ENCODE data around the gene HOXC12. TPM values are rescaled to one million over a fixed set of nuclear protein-coding genes. Genes with fewer than 3 reads are reported as not detected.

HOXC12 gene
- not detected in 2 replicates for total RNA-seq

DNA sequence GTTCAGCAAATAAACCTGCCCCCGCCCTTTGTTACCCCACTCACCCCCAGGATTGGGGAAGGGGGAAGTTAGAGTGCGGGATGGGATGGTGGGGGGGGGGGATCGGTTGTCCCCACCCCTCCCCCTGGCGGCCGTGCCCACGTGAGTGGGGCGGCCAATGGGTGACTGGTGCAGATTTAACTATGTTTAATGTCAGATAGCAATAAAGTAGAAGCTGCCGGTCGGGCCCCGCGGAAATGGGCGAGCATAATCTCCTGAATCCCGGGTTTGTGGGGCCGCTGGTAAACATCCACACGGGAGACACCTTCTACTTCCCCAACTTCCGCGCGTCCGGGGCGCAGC is at the start of gene HOXC12:
Gene HOXC12 (plus strand): TSS at position 210 of the 342 bp plus-strand sequence. CDS start 27 bp downstream, at position 237.

DNA sequence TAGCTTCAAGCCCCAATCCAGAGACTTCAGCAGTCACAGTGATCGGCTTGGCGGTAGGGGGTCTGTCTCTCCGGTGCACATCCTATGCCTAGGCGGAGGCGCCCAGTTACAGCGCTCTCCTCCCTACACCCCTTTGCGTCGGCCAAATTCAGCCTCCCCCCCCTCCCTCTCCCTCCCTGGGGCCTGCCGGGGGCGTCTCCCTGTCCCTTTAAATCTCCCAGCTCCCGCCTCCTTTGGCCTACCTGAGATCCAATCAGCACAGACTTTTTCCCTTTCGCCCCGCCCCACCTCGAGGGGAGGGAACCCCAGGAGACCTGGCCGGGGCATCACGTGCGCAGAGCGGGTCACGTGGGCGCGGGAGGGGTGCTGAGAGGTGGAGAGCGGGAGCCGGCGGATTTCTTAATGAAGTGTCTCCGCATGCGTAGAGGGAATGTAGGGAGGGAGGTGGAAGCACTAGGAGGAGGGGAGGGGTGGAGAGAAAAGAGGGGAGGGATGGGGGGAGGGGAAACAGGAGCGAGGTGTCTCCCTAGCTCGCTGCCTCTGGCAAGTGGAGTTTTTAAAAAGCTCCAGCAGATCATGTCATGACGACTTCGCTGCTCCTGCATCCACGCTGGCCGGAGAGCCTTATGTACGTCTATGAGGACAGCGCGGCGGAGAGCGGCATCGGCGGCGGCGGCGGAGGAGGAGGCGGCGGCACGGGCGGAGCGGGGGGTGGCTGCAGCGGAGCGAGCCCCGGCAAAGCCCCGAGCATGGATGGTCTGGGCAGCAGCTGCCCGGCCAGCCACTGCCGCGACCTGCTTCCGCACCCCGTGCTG is 16.2 kb upstream of the HOXC12 start, which contains the start of gene HOXC13:
Gene HOXC13 (plus strand): TSS at position 506 of the 815 bp plus-strand sequence. CDS start 76 bp downstream, at position 582.

DNA sequence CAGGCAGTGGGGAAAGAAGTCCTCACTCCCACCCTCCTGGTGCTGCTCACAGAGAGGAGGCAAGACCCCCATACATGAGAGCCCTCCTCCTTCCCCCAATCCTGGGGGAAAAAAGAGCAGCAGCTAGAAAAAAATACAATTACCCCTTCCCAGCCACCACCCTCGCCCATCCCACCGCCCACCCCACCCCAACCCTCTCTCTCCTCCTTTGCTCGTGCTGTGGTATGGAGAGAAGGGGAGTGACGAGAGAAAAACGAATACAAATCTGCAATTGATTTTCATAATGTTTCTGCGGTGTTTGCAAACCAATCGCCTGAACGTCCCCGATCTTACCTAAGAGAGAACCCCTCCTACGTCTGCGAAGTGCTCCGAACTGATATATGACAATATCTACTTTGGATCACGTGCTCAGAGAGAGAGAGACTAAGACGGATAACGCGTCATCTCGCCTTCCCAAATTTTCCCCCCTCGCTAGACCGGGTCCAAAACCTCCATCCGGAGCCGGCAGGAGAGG is 18.1 kb downstream of the HOXC12 start, which contains the start of gene HOXC11:
Gene HOXC11 (plus strand): TSS at position 405 of the 514 bp plus-strand sequence. CDS start 116 bp downstream, outside the sequence.

GRCh38 chr12:53974084-53975063 is 19.7 kb downstream of the HOXC12 start, which contains the start of gene HOTAIR:
HOTAIR (minus strand) TSS chr12:53974954.

DNA sequence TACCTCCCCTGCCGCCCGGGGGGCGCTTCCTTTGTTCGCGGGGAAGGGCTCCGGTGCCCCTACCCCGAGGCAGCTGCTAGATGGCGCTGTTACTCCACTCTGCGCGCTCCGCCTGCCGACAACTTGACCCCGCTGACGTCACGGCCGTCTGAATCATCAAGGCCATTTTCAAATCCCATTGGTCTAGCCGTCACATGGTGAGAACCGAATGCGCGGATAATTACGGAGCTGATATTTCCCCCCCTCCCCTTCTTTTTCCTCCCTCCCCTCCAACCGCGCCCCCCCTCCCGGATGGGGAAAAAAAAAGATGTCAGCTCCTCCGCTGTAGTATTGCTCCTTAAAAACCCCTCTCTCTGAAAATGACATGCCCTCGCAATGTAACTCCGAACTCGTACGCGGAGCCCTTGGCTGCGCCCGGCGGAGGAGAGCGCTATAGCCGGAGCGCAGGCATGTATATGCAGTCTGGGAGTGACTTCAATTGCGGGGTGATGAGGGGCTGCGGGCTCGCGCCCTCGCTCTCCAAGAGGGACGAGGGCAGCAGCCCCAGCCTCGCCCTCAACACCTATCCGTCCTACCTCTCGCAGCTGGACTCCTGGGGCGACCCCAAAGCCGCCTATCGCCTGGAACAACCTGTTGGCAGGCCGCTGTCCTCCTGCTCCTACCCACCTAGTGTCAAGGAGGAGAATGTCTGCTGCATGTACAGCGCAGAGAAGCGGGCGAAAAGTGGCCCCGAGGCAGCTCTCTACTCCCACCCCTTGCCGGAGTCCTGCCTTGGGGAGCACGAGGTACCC is 30.4 kb downstream of the HOXC12 start, which contains the start of gene HOXC10:
Gene HOXC10 (plus strand): TSS at position 246 of the 791 bp plus-strand sequence. CDS start 114 bp downstream, at position 360.

DNA sequence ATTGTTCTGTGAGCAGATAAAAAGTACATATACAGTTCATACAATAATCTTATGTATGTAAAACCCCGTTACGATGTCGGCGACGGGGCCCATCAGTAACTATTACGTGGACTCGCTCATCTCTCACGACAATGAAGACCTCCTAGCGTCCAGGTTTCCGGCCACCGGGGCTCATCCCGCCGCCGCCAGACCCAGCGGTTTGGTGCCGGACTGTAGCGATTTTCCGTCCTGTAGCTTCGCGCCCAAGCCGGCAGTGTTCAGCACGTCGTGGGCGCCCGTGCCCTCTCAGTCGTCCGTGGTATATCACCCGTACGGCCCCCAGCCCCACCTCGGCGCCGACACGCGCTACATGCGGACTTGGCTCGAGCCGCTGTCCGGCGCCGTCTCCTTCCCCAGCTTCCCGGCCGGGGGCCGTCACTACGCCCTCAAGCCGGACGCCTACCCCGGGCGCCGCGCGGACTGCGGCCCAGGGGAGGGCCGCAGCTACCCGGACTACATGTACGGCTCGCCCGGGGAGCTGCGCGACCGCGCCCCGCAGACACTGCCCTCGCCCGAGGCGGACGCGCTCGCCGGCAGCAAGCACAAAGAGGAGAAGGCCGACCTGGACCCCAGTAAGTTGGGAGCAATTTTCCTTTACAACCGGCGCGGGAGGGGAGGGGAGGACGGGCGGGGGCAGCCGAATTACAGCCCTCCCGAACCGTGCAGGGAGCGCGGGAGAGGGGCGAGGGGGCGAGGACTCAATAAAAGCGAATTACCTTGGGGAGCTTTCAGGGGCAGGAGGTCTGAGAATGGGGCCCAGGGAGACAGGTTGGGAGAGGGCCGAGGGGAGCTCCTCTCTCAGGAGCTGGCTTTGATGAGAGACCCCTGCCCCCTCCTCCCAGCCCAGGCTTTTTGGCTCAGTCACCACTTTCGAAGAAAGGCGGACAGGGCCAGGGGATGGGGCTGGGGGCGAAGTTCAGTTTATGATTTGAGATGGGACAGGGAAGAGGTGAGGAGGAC is 45.7 kb downstream of the HOXC12 start, which contains the start of gene HOXC9:
Gene HOXC9 (plus strand): TSS at position 46 of the 999 bp plus-strand sequence. CDS start 28 bp downstream, at position 74.

Other genes with a start within 250 kb of the HOXC12 start
- 105 and 211 TPM in 2 replicates for gene CALCOCO1, start 227.5 kb upstream of the HOXC12 start, total RNA-seq
- not detected in 2 replicates for gene CISTR, start 202.9 kb upstream of the HOXC12 start, total RNA-seq
- gene HOXC13, start 16.1 kb upstream of the HOXC12 start, total RNA-seq: not detected in 2 replicates
- gene HOXC11, start 18.2 kb downstream of the HOXC12 start, total RNA-seq: not detected in 2 replicates
- gene HOTAIR, start 20.1 kb downstream of the HOXC12 start, total RNA-seq: not detected in 2 replicates
- not detected in 2 replicates for gene HOXC10, start 30.2 kb downstream of the HOXC12 start, total RNA-seq
- 0.15 and 0.33 TPM in 2 replicates for gene HOXC9, start 45.3 kb downstream of the HOXC12 start, total RNA-seq
- 0.33 TPM in 1 of 2 replicates, not detected in the other for gene HOXC8, start 54.1 kb downstream of the HOXC12 start, total RNA-seq
- gene HOXC6, start 73.5 kb downstream of the HOXC12 start, total RNA-seq: under 0.01 TPM in 2 replicates
- gene HOXC5, start 78.1 kb downstream of the HOXC12 start, total RNA-seq: 0.33 TPM in 1 of 2 replicates, not detected in the other
- 0.15 and 0.17 TPM in 2 replicates for gene HOXC4, start 98.9 kb downstream of the HOXC12 start, total RNA-seq
- gene SMUG1, start 234.1 kb downstream of the HOXC12 start, total RNA-seq: 30.6 and 38.0 TPM in 2 replicates